Measurements from ENCODE around the gene ROBO1.

DNA sequence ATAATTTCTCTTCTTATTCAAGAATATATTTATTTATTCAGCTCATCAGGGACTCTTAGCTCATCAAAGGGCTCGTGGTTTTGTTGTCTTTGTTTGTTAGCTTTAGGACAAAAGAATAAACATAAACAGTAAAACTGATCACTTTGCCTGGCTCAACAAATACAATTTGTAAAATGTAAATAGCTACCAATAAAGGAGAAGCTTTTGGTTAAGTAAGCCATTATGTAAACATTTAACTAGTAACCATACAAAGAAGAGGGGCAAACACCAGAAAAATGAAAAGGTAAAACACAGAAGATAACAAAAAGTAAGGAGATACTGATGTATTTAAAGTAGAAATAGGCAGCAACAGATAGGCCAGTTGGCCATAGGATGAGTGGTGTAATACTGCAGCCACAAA is 761.7 kb downstream of the ROBO1 start:
- TF ChIP-seq, protein P1, sequence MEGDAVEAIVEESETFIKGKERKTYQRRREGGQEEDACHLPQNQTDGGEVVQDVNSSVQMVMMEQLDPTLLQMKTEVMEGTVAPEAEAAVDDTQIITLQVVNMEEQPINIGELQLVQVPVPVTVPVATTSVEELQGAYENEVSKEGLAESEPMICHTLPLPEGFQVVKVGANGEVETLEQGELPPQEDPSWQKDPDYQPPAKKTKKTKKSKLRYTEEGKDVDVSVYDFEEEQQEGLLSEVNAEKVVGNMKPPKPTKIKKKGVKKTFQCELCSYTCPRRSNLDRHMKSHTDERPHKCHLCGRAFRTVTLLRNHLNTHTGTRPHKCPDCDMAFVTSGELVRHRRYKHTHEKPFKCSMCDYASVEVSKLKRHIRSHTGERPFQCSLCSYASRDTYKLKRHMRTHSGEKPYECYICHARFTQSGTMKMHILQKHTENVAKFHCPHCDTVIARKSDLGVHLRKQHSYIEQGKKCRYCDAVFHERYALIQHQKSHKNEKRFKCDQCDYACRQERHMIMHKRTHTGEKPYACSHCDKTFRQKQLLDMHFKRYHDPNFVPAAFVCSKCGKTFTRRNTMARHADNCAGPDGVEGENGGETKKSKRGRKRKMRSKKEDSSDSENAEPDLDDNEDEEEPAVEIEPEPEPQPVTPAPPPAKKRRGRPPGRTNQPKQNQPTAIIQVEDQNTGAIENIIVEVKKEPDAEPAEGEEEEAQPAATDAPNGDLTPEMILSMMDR (IDR thresholded peaks at IDR 0.05; ENCODE audit: insufficient read depth, low read depth, low read length): no peak
- no peak for TF ChIP-seq EZH2 (IDR thresholded peaks at IDR 0.05; ENCODE audit: insufficient read depth, low read length)
